GM19025 (cell line): Measurements from ENCODE around the gene SNX9.

Experiments used
- ATAC-seq: cut with Tn5 transposase; IDR thresholded peaks from one replicate; pipeline ENCODE4 v1.9.1; 2021; ENCODE audit warnings: mild to moderate bottlenecking, low read depth, moderate library complexity; ENCODE audit not compliant: unreplicated experiment

SNX9 gene

GRCh38 chr6:157800420-157801237 lies 22.4 kb upstream of the SNX9 start:
- peak; percentile 93 for ATAC-seq

- ATAC-seq, result no peak
These were observed 18.4 kb upstream of the SNX9 start for GRCh38 chr6:157804448-157805327.

- ATAC-seq, result no peak
These were observed 16.8 kb upstream of the SNX9 start for GRCh38 chr6:157806131-157806855.

- no peak for ATAC-seq
These were observed 16.2 kb upstream of the SNX9 start for GRCh38 chr6:157806856-157807215.

- ATAC-seq, result no peak
These were observed 14.6 kb upstream of the SNX9 start for GRCh38 chr6:157808405-157808950.

- no peak for ATAC-seq
These were observed 13.4 kb upstream of the SNX9 start for GRCh38 chr6:157809613-157810012.

- no peak for ATAC-seq
These were observed 11.9 kb upstream of the SNX9 start for GRCh38 chr6:157811137-157811475.

GRCh38 chr6:157811476-157812173 lies 11.4 kb upstream of the SNX9 start:
- ATAC-seq, result no peak

GRCh38 chr6:157812425-157813171 lies 10.4 kb upstream of the SNX9 start:
- no peak for ATAC-seq

- no peak for ATAC-seq
These were observed 9.9 kb upstream of the SNX9 start for GRCh38 chr6:157813191-157813590.

GRCh38 chr6:157813750-157814455 lies 9.1 kb upstream of the SNX9 start:
- no peak for ATAC-seq

GRCh38 chr6:157814883-157815282 lies 8.2 kb upstream of the SNX9 start:
- no peak for ATAC-seq

- no peak for ATAC-seq
These were observed 1.6 kb upstream of the SNX9 start for GRCh38 chr6:157821342-157822033.

GRCh38 chr6:157822245-157823000 lies 623 bp upstream of the SNX9 start:
- no peak for ATAC-seq

GRCh38 chr6:157823528-157824370 lies 703 bp downstream of the SNX9 start:
- peak; percentile 39 for ATAC-seq

GRCh38 chr6:157825243-157825904 lies 2.3 kb downstream of the SNX9 start:
- no peak for ATAC-seq
